CD4-positive, alpha-beta T cell treated with Interleukin-21 for 1 hour (primary cell): ENCODE results near the gene GPR173.

Experiments used
- DNase-seq: peaks from one replicate; pipeline ENCODE4 v3.0.0-alpha.2; 2020

Gene GPR173

DNA sequence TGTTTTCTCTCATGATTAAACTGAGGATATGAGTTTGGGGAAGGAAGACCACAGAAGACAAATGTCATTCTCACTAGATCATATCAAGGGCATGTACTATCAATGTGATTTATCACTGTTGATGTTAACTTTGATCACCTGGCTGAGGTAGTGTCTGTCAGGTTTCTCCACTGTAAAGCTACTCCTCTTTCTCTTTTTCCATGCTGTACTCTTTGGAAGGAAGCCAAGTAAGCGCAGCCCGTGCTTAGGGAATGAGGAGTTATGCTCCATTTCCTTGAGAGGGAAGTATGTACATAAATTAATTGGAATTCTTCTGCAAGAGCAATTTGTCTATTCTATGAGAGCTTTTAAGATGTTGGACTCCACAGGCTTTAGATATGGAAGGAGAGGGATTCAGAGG, 41.3 kb downstream of the GPR173 start:
- no peak for DNase-seq

DNA sequence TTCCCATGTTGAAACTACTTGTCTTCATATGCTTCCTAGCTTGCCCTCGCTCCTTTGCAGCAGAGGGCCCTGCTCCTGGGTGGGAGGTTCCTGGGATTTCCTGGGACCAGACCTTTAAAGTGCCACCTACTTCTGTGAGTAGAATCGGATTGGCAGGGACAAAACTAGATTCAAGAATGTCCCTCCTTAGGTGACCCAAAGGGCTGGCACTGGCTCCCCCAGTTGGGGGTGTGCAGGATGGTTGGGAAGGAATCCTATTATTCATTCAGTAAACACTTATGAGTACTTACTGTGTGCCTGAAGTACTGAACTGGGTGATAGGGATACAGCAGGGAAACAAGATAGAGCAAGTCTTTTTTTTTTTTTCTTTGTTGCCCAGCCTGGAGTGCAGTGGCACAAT, 42.8 kb downstream of the GPR173 start:
- no peak for DNase-seq

DNA sequence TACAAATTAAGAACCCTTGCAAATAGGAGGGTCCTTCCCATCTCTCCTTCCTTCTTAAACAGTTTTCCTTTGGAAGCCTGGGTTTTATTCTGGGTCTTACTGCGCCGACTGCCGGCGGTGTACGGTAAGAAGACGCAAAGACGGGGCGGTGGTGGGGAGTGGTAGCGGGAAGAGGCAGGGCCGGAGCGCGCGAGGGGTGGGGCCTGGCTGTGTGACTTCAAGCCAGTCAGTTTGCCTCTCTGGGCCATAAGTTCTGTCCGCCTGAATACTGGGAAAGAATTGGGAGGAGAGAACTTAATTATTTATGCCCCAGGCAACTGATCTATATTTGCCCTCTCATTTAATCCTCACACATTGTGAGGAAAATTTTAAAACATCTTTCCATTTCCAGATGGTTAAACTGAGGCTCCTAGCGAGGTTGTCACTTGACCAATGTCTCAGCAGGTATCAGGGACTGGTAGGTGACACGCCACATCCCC, 44.6 kb downstream of the GPR173 start:
- DNase-seq: peak; percentile 79

DNA sequence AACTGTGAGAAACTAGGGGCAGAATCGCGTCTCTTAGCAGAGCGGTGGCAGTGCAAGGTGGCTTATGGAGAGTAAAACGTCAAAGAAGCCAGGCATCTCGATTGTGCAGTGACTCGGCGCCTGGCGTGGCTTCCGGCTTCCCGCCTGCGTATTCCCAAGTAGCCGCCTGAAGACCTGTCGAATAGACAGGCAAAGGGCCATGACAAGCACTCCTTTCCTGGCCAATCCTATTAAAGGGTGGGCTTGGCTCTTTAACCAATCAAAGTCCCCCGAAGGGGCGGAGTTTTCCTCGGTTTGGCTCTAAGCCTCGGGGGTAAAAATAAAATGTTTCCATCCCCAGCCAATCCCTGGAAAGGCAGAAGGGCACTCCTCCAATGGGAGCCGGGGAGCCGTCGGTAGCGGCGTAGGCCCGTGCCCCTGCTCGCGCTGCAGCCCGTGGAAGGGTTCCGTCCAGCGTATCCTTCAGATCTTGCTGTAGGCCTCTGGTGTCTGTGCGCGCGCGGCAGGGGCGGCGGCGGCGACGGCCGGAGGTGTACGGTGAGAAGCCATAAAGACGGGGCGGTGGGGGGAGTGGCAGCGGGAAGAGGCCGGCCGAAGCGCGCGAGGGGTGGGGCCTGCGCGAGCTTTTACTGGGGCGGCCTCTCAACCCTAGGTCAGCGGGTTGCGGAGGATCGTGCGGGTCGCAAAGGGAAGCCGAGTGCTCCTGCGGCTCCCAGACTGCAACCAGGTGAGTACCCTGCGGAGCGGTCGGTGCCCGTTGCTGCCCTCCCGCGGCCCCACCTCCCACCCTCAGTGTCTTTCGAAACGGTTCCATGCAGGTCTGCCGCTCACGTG, 45.4 kb downstream of the GPR173 start, which contains the start of gene KANTR:
KANTR (plus strand) TSS at position 395 of the 834 bp plus-strand sequence. CDS start 30,131 bp downstream, outside the sequence.
- peak; percentile 91 for DNase-seq

DNA sequence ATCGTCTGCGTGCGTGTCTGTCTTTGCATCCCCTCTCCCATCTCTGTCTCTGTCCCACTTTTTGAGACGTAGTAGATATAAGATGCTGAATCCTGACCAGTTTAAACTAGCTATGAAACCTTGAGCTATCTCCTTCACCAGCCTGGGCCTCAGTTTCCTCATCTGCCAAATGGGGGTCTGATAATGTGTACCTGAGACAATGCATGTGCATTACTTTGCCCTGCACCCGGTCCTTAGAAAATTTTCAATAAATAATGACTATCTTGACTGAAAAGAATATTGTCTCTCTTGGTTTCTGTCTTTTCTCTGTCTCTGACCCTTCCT, 46.0 kb downstream of the GPR173 start:
- no peak for DNase-seq

DNA sequence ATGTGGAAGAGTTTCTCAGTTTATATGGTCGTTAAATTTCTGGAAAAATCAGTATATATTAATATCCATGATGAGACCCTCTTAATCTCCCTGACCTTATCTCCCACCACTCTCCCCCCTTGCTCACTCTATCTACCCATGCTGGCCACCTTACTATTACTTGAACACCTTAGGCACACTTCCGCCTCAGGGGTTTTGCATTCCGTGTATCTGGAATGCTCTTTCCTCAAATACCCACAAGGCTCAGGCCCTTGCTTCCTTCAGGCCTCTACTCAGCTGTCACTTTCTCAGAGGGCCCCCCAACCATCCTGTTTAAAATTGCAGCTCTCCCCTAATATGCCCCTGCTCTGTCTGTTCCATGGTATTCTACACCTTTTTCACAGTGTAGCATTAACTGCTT, 47.2 kb downstream of the GPR173 start:
- no peak for DNase-seq

DNA sequence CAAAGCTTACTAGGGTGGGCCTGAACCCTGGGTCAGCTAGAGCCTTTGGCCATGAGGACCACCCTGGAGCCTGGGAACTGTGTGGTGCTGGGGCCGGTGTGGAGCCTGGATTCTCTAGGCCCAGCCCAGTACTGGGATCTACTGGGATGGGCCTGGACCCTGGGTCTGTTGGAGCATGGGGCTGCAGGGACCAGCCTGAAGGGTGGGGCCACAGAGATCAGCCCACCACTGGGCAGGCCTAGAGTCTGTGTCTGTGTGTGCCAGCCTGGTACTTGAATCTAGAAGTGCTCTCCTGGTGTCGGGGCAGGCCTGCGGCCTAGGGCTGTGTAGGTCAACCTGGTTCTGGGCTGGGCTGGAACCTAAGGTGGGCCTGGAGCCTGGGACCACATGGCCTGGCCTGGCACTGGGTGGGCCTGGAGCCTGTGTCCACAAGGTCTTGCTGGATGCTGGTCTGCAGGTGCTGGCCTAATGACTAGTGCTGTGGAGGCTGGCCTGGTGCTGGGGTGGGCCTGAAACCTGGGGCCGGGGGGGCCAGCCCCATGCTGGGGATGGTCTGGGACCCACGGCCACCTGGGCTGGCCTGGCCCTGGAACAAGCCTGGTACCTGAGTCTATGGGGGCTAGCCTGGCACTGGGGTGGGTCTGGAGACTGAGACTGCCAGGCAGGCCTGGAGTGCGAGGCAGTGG, 66.4 kb downstream of the GPR173 start:
- no peak for DNase-seq

DNA sequence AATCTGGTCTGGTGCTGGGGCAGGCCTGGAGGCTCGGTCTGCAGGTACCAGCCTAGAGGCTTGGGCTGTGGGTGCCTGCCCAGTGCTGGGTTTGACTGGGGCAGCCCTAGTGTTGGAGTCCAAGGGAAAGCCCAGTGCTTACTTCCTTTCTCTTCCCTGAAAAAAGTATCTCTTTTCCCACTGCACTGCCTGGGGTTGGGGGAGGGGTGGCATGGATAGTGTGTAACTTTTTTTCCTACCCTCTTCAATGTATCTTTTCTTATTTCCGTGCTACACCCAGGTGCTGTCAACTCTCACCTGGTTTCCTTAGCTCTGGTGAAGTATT, 66.9 kb downstream of the GPR173 start:
- DNase-seq: no peak

DNA sequence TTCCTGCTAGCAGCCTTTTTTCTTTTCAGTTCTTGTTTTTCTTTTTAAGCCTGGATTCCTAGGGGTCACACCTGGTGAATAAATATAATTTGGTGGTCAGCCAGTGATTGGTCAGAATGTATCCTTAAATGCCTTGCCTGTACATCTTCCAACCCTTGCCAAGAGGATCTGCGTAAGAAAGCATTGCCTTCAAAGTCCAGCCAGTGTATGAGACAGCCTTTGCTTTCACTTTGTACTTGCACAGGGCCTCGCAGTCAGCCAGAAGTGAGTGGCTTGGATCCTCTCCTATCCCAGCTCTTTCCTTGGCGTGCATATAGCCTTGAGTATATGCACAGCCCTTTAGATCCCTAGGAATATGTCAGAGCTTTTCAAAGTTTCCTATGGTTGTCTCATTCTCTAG, 67.5 kb downstream of the GPR173 start:
- DNase-seq: no peak

DNA sequence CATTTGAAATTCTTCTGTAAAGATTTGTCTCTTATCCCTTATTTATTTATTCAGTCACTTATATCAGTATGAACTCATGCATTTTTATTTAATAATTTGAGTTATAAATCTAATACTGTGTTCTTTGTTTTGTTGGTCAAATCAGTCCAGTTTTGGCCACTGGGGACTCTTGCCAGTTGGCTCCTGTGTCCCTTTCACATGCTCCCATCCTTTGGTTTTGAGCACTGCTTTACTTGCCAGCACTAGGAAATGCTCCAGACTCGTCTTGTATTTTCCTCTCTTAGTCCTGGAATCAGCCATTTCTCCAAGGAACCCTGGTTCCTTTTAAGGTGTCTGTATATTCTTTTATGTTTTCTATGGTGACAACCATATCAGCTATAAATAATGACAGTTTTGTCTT, 73.4 kb downstream of the GPR173 start:
- no peak for DNase-seq

DNA sequence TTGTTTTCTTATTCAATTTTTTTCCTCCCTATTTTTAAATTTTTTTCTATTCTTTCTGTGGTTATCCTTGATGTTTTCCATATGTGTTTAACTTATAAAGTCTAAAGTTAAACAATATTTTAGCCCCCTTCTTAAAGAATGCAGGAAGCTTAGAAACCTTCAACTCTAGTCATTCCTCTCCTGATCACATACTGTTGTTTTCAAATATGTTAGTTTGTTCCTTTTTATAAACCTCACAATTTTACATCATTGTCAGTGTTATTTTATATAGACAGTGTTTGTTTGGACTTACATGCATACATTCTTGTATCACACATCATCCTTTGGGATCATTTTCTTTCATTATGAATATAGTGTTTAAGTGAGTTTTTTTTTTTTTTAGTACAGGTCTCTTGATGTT, 76.9 kb downstream of the GPR173 start:
- DNase-seq: no peak

DNA sequence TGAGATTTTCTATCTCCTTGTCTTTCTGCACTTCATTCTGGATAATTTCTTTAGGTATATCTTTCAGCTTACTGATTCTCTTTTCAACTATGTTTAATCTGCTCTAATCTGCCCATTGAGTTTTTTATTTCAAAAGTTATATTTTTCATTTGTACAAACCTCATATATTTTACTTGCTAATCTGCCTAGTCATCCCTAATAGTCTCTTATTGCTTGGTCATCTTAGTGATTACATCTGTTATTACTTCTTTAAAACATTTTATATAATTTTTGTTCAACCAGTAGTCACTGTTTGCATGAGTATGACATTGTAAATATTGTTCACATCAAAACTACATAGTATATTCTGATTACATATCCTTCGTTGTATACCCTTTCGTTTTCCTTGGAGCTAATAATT, 77.8 kb downstream of the GPR173 start:
- no peak for DNase-seq

DNA sequence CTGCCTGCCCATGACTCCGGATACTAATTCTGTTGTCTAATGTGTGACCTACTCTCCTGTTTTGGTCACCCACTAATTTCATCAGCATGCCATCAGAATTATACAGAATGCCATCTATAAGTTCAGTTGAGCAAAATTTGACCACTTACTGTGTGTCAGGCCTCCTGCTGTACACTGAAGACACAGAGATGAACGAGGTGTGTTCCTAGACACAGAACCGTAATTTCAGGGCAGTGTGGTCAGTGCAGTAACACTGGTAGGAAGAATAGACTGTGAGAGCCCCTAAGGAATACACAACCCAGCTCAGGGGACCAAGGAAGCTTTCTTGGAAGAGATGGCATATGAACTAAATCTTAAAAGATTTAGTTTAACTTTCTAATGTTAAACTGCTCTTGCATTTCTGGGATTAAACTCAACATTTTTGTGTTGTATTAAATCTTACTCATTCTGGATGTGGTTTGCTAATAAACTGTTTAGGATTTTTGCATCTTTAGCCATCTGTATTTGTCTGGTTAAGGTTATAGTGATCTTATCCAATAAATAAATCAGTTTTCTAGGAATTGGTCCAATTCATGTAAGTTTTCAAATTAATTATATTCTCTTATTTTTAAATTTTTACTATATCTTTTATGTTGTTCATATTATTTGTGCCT, 79.6 kb downstream of the GPR173 start:
- DNase-seq: no peak
